HG02938 (cell line): ENCODE data around the gene CROCC2.

Experiments used
- ATAC-seq: cut with Tn5 transposase; IDR thresholded peaks from one replicate; pipeline ENCODE4 v1.9.1; 2021; ENCODE audit warnings: mild to moderate bottlenecking, moderate library complexity; ENCODE audit not compliant: unreplicated experiment

The CROCC2 gene

DNA sequence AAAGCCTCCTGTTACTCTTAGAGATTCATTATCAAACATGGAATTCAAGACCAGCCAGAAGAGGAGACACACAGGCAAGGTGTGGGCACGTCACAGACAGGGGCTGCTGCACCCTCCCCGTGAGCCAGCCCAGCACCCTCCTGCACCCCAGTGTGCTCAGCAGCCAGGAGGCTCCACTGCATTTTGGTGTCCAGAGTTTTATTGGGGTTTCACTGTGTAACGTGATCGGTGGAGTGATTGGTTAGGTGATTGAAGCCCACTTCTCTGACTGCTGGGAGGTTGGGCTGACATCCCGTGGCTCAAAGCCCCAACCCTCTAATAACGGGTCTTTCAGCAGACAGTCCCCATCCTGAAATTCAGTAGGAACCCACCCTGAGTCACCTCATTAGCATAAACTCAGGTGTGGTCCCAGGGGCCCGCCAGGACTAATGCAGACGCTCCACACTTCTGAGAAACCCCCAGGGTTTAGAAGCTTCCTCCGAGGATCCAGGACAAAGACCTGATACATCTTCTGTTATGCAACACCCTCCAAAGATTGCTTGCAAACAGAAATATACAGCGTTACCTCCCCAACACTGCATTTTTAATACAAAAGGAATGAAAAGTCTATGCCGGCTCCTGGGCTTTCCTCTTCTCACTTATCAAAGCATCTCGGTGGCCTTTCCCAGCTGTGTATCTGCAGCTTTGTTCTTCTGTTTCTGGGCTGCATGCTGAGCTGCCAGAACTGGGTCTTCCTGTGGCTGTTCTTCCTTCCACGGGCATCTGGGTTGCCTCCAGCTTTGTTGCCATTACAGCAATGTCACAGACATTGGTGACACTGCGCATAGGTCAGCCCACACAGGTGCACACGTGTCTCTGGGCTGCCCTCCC, 48.5 kb downstream of the CROCC2 start:
- no peak for ATAC-seq

- no peak for ATAC-seq
These were observed 49.4 kb downstream of the CROCC2 start for GRCh38 chr2:240955306-240956170.

DNA sequence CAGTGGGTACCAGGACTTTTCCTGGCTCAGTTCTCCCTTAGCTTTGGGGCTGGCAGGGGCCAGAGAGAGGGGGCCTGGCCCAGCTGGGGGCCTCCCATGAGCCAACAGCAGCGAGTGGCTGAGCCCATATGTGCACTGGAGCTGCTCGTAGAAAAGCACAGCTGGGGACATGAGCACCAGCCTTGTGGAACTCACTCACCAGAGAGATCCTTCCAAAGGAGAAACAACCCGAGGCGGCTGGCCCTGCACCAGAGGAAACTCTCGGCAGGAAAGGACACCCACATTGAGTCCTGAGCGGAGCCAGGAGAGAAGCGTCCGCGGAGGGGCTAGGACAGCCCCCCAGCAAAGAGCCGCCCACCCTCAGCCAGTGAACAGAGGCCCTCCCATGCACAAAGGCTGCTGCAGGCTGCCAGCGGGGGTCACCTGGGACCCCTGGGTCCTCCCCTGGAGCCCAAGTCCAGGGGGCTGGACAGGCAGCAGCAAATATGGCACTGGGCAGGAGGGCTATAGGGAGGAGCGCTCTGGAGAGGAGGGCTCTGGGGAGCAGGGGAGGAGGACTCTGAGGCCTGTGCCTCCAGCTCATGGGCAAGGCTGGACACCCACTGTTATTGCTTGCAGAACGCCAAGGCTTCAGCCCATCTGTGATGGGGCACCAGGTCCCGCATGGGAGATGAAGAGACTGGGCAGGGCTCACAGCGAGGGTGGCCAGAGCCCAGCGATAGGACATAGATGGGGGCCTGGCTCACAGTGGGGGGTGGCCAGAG, 50.2 kb downstream of the CROCC2 start:
- ATAC-seq = no peak

GRCh38 chr2:240956935-240957655, 51.0 kb downstream of the CROCC2 start:
- no peak for ATAC-seq

GRCh38 chr2:240957656-240958365, 51.7 kb downstream of the CROCC2 start:
- no peak for ATAC-seq

GRCh38 chr2:240958366-240959213, 52.5 kb downstream of the CROCC2 start:
- no peak for ATAC-seq

DNA sequence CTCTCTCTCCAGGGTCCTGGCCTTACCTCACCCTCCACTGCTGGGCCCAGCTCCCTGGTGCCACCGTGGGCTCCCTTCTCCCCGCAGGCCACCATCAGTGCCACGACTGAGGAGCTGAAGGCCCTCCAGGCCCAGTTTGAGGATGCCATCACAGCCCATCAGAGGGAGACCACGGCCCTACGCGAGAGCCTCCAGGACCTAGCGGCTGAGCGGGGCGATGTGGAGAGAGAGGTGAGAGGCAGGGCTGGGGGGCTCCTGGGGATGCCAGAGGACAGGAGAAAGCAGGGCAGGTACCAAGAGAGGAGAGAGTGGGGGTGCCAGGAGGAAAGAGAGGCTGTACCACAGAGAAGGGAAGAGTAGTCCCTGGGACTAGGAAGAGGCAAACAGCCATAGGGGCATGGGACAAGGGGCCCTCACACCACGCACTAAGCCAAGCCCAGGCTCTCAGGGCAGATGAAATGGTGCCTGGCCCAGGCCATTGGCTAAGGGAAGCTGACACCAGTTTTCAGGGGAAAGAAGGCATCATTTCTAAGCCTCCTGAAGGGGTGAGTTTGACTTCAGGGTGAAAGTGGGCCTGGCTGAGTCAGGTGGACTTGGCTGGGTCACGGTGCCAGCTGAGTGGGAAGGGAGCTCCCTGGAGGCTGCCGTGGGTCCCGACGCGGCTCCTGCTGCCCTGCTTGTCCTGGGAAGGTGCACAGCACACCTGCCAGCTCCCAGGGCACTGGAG, 53.2 kb downstream of the CROCC2 start:
- ATAC-seq = no peak

- ATAC-seq = no peak
These were observed 53.8 kb downstream of the CROCC2 start for GRCh38 chr2:240959941-240960308.

DNA sequence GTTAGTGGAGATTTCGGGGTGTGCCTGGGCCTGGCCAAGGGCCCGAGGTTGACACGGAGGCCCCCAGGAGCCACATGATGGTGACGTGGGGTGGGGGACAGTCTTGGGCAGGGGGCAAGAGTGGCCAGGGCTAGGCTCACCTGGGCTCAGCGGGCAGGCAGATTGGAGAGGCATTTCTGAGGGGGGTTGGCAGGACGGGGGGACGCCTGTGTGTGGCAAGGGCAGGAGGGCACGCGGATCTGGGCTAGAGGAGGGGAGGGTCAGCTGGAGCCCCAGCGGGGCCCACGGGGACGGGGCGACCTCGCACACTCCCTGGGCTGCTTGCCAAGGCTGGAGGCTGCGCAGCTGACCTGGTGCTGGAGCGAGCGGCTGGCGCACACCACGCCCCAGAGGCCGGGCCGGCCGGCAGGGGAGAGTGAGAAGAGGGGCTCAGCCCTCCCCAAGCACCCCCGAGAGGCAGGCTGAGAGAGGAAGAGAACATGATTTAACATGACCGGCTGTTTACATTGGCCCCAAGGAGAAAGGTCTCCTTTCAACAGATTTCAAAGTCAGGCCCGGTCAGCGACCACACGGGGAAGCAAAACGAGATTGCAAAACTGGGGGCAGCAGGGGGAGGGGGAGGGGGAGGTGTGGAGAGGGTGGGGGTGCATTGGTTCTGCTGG, 54.3 kb downstream of the CROCC2 start:
- no peak for ATAC-seq

- ATAC-seq = no peak
These were observed 55.1 kb downstream of the CROCC2 start for GRCh38 chr2:240960971-240961876.

DNA sequence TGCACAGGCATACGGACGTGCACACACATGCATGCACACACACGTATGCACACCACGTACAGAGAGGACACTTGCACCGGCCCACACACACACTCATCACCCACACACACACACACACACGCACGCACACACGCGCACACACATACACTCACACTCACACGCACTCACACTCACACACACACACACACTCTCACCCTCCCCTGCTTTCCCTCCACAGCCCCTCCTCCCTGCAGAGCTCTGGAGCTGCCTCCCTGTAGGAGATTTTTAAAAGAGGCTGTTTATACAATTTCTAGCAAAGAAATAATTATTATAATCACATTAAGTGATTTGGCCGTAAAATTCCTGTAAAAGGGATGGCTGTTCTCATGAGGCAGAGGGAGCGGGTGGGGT, 55.8 kb downstream of the CROCC2 start:
- ATAC-seq = no peak

- no peak for ATAC-seq
These were observed 56.3 kb downstream of the CROCC2 start for GRCh38 chr2:240962300-240963064.

DNA sequence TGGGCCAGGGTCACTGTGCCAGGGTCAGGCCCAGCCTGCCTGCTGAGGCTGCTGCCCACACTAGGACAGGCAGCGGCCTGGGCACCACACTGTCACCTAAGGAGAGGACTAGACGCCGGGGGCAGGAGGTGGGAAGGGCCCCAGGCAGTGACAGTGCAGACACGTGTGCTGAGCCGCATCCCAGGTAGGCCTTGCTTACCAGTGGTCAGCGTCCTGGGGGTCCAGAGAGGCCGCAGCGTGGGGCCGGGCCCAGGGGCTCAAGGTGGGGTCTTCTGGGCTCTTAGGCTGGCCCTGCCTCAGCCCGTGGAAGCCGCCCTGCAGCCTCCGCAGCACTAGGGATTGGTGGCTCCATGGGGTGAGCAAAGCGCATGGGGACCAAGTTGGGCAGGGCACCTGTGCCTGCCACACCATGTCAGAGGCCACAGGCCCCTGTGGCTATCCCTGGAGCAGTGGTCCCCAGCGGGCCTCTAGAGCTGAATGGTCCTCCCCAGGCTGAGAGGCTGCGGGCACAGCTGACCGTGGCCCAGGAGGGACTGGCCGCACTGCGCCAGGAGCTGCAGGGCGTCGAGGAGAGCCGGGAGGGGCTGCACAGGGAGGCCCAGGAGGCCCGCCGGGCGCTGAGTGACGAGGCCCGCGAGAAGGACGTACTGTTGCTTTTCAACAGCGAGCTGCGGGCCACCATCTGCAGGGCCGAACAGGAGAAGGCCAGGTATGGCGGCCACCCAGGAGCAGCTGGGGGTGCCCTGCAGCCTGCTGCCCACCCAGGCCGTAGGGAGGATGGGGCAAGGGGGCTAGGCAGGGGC, 57.1 kb downstream of the CROCC2 start:
- no peak for ATAC-seq

GRCh38 chr2:240963868-240964703, 58.0 kb downstream of the CROCC2 start:
- ATAC-seq = no peak
